OCI-LY3 (cell line): Measurements from ENCODE around the gene SCN1A.

ENCODE experiments used
- H2AFZ ChIP-seq: fragments of 200-600, 300-600 bp; shearing (Covaris generic); 2 replicates; pipeline ENCODE4 v1.6.0; 2014; ENCODE audit warnings: antibody characterized with exemption, low read depth, low read length
- H3K27ac ChIP-seq: fragments of 200-600, 300-600 bp; sonication (generic); 2 replicates; pipeline ENCODE4 v1.5.1; 2014; ENCODE audit warnings: mild to moderate bottlenecking, low read length, moderate library complexity, mixed read lengths
- H3K27me3 ChIP-seq: fragments of 200-600, 300-600 bp; sonication (generic); 2 replicates; pipeline ENCODE4 v1.6.1; 2014; ENCODE audit warnings: low read depth, low read length, mixed read lengths
- H3K36me3 ChIP-seq: fragments of 200-600, 300-600 bp; sonication (generic); replicated peaks from 2 replicates; pipeline ENCODE3; 2014; ENCODE audit warnings: low read depth, low read length, mixed read lengths
- H3K4me1 ChIP-seq: fragments of 300-600, 200-600 bp; sonication (generic); 2 replicates; pipeline ENCODE4 v1.6.1; 2014; ENCODE audit warnings: low read length, mixed read lengths
- H3K4me2 ChIP-seq: fragments of 200-600, 300-600 bp; sonication (generic); 2 replicates; pipeline ENCODE4 v1.6.1; 2014; ENCODE audit warnings: low read length, mixed read lengths
- H3K4me3 ChIP-seq: fragments of 300-600, 200-600 bp; sonication (generic); 2 replicates; pipeline ENCODE4 v1.5.1; 2014; ENCODE audit warnings: antibody characterized with exemption, mild to moderate bottlenecking, low read length, moderate library complexity
- H3K79me2 ChIP-seq: fragments of 300-600, 200-600 bp; shearing (Covaris generic); 2 replicates; pipeline ENCODE4 v1.6.1; 2014; ENCODE audit warnings: mild to moderate bottlenecking, low read length, mixed read lengths
- H3K9ac ChIP-seq: fragments of 300-600, 200-600 bp; shearing (Covaris generic); 2 replicates; pipeline ENCODE4 v1.6.0; 2014; ENCODE audit warnings: mild to moderate bottlenecking, low read length, moderate library complexity
- H3K9me3 ChIP-seq: fragments of 200-600, 300-600 bp; shearing (Covaris generic); 2 replicates; pipeline ENCODE4 v1.6.1; 2014; ENCODE audit warnings: low read length, mixed read lengths; ENCODE audit not compliant: insufficient read depth
- H4K20me1 ChIP-seq: fragments of 200-600, 300-600 bp; sonication (generic); 2 replicates; pipeline ENCODE4 v1.6.1; 2016; ENCODE audit warnings: low read length, mixed read lengths; ENCODE audit not compliant: insufficient read depth
- EZH2phosphoT487 ChIP-seq: fragments of 200-600 bp; shearing (Covaris generic); IDR thresholded peaks from 2 replicates; pipeline ENCODE4 v1.6.1; 2018; ENCODE audit warnings: antibody characterized with exemption, mixed run types, low read depth
- TF ChIP-seq, protein P1 (sequence below): fragments of 200-600, 300-600 bp; sonication (generic); IDR thresholded peaks from 2 replicates; pipeline ENCODE4 v1.5.1; 2014; ENCODE audit warnings: antibody characterized with exemption, low read length, low read depth

Gene SCN1A

DNA sequence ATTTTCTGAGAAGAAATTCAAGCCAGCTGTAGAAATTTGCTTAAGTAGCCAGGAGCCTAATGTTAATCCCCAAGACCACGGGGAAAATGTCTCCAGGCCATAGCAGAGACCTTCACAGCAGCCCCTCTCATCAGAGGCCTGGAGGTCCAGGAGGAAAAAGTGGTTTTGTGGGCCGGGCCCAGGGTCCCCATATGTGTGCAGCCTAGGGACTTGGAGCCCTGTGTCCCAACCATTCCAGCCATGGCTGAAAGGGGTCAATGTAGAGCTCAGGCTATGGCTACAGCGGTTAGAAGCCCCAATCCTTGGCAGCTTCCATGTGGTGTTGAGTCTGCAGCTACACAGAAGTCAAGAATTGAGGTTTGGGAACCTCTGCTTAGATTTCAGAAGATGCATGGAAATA is 160.1 kb downstream of the SCN1A start:
- Histone ChIP-seq H3K4me3 (no peak overlapping the region), H3K27ac (no peak overlapping the region), H4K20me1 (no peaks in the 10 kb centered on the region), H3K36me3 (no peaks in the 10 kb centered on the region), H2AFZ (no peak overlapping the region), H3K4me1 (no peaks in the 10 kb centered on the region), H3K9ac (no peak overlapping the region), H3K27me3 (no peaks in the 10 kb centered on the region), H3K9me3 (no peaks in the 10 kb centered on the region), H3K79me2 (no peaks in the 10 kb centered on the region), H3K4me2 (no peak overlapping the region)
- TF ChIP-seq EZH2phosphoT487 = no peak
- TF ChIP-seq, protein P1, sequence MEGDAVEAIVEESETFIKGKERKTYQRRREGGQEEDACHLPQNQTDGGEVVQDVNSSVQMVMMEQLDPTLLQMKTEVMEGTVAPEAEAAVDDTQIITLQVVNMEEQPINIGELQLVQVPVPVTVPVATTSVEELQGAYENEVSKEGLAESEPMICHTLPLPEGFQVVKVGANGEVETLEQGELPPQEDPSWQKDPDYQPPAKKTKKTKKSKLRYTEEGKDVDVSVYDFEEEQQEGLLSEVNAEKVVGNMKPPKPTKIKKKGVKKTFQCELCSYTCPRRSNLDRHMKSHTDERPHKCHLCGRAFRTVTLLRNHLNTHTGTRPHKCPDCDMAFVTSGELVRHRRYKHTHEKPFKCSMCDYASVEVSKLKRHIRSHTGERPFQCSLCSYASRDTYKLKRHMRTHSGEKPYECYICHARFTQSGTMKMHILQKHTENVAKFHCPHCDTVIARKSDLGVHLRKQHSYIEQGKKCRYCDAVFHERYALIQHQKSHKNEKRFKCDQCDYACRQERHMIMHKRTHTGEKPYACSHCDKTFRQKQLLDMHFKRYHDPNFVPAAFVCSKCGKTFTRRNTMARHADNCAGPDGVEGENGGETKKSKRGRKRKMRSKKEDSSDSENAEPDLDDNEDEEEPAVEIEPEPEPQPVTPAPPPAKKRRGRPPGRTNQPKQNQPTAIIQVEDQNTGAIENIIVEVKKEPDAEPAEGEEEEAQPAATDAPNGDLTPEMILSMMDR = no peak

DNA sequence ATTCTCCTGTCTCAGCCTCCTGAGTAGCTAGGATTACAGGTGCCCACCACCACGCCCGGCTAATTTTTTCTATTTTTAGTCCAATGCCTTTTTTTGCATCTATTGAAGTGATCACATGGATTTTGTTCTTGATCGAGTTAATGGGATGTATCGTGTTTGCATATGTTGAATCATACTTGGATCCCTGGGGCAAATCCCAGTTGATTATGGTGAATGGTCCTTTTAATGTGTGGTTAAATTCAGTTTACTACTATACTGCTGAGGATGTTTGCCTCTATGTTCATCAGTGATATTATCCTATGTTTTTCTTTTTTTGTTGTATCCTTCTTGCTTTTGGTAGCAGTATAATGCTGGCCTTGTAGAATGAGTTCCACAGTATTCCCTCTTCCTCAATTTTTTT is 166.0 kb downstream of the SCN1A start:
- no peaks in the 10 kb centered on the region for H3K4me1 ChIP-seq
- no peak overlapping the region for H3K9ac ChIP-seq
- no peak overlapping the region for H3K4me2 ChIP-seq
- H3K4me3 ChIP-seq = no peak overlapping the region
- H3K36me3 ChIP-seq = no peaks in the 10 kb centered on the region
- no peaks in the 10 kb centered on the region for H3K9me3 ChIP-seq
- TF ChIP-seq, protein P1 = no peak
- TF ChIP-seq EZH2phosphoT487 = no peak
- no peaks in the 10 kb centered on the region for H3K79me2 ChIP-seq
- H3K27ac ChIP-seq = no peak overlapping the region
- no peak overlapping the region for H2AFZ ChIP-seq
- H4K20me1 ChIP-seq = no peaks in the 10 kb centered on the region
- H3K27me3 ChIP-seq = no peaks in the 10 kb centered on the region

GRCh38 chr2:165959371-165959770 is 168.4 kb downstream of the SCN1A start:
- Histone ChIP-seq H3K4me3 (no peak overlapping the region), H3K9me3 (no peaks in the 10 kb centered on the region), H3K4me1 (peaks cover 6% of the 10 kb centered on the region), H3K36me3 (no peaks in the 10 kb centered on the region), H2AFZ (no peak overlapping the region), H3K9ac (no peak overlapping the region), H3K4me2 (no peak overlapping the region), H4K20me1 (no peaks in the 10 kb centered on the region), H3K27ac (no peak overlapping the region), H3K79me2 (no peaks in the 10 kb centered on the region), H3K27me3 (no peaks in the 10 kb centered on the region)
- TF ChIP-seq EZH2phosphoT487 = no peak
- TF ChIP-seq, protein P1 = no peak

- no peak overlapping the region for H3K9ac ChIP-seq
- H4K20me1 ChIP-seq = no peaks in the 10 kb centered on the region
- H3K4me1 ChIP-seq = peaks cover 8% of the 10 kb centered on the region
- H3K27ac ChIP-seq = no peak overlapping the region
- no peak for TF ChIP-seq EZH2phosphoT487
- TF ChIP-seq, protein P1 = no peak
- H2AFZ ChIP-seq = no peak overlapping the region
- no peaks in the 10 kb centered on the region for H3K9me3 ChIP-seq
- no peaks in the 10 kb centered on the region for H3K79me2 ChIP-seq
- no peaks in the 10 kb centered on the region for H3K27me3 ChIP-seq
- no peaks in the 10 kb centered on the region for H3K36me3 ChIP-seq
- H3K4me3 ChIP-seq = no peak overlapping the region
- H3K4me2 ChIP-seq = no peak overlapping the region
Measured at GRCh38 chr2:165958313-165958960, 169.4 kb downstream of the SCN1A start.
